Measurements from ENCODE around the gene CCDC59.
"Not testable (repeated sequence)": the region's sequence is repeated elsewhere in the genome, so short reads cannot be mapped to it uniquely, and the experiment has no call there.

CCDC59 gene, protein sequence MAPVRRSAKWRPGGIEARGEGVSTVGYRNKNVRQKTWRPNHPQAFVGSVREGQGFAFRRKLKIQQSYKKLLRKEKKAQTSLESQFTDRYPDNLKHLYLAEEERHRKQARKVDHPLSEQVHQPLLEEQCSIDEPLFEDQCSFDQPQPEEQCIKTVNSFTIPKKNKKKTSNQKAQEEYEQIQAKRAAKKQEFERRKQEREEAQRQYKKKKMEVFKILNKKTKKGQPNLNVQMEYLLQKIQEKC

DNA sequence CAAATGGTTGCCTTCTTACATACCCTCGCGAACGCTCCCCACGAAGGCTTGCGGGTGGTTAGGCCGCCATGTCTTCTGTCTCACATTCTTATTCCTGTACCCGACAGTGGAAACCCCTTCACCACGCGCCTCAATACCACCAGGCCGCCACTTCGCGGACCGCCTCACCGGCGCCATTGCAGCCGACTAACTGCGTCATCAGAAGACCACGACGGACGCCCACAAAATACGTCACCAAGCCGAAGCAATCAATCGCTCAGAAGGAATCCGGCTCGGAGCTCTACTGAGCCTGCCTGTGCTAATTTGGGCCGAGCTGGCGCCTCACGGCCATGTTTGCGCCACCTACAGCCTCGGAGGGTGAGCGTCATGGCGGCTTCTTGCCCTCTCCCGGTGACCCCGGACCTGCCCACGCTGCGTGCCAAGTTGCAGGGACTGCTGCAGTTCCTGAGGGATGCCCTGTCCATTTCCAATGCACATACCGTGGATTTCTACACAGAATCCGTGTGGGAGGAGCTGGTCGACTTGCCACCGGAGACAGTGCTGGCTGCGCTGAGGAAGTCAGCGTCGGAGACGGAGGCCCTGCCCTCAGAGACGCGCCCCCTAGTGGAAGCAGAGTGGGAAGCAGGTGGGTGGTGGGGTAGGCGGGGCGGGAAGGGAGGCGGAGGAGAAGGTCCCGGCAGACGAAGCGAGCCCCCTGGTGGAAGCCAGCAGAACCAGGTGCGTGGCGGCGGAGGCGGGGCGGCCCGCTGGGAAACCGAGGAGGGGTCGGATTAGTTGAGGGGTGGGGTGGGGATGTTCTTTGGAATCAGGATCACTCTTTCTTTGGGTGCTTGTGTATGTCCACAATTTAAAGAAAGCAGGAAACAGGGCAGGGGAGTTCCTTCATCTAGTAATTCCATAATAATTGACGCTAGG is at the start of gene CCDC59, which contains the start of gene METTL25:
Gene CCDC59, minus strand, starts transcription at position 188 of the 915 bp plus-strand sequence. Its CDS starts 11 bp downstream, at position 177.
Gene METTL25, plus strand, starts transcription at position 330 of the 915 bp plus-strand sequence. Its CDS starts 37 bp downstream, at position 367.
- DNase-seq (ENCODE audit: low spot score), result peak; percentile 98

GRCh38 chr12:82407481-82407880 is 49.3 kb upstream of the CCDC59 start:
- DNase-seq (ENCODE audit: low spot score), result no peak

DNA sequence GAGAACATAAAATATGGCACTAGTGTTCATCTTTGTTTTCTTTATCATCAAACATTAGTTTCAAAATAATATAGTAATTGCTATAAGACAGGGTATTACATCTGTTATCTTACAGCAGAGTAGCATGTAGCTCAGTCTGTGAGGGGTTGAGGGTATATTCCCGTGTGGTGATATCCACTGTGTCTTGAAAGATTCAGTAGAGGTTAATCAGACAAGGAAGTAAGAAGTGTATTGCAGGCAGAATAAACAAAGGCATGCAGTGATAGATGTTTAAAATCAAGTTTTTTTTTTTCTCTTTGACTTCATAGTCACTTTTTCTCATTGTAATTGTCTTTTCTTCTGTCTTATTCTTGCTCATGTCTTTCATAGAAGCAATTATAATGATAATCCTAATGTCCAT is 48.5 kb upstream of the CCDC59 start:
- no peak for DNase-seq (ENCODE audit: low spot score)

DNA sequence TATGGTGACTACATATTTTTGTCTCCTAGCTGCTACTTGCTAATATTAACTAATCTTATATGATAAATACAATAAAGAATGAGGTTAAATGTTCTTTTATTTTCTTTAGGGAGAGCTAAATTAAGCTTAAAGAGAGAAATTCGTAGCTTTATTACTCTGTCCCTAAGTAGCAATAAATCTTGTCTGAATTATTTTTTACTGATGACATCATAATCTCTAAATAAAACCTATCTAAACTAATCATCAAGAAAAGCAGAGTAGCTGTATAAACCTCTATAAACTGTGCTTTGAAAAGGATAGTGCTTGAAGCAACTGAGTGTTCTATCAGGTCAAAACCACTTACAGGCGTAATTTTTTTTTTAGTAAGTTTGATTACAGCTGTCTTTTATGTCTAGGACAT is 42.6 kb upstream of the CCDC59 start:
- no peak for DNase-seq (ENCODE audit: low spot score)

GRCh38 chr12:82398879-82399278 is 40.7 kb upstream of the CCDC59 start:
- DNase-seq (ENCODE audit: low spot score), result no peak

DNA sequence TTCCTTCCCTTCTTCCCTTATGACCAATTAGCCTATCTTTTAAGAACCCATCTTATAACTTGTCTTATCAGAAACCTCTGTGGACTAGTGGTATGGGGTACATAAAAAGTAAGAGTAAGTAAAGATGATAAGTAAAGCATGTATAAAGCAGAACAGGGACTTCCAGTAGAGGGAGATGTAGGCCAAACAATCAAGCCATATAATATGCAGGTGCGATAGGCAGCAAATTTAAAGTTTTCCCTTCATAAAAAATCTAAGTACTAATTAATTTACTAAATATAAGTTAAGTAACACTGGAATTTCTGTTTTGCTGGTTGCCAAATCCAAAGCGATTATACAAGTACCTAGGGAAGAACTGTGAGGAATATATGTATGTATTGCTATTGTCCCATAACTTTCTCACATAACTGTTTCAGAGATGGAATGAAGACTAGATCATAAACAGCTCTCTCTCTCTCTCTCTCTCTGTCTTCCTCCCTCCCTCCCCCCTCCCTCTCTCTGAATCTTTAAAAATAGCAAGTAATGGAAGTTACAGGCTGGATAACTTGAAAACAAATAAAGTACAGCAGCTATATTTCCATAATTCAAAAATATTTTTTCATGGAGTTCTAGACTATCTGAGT is 25.9 kb upstream of the CCDC59 start:
- DNase-seq (ENCODE audit: low spot score), result peak; percentile 55

DNA sequence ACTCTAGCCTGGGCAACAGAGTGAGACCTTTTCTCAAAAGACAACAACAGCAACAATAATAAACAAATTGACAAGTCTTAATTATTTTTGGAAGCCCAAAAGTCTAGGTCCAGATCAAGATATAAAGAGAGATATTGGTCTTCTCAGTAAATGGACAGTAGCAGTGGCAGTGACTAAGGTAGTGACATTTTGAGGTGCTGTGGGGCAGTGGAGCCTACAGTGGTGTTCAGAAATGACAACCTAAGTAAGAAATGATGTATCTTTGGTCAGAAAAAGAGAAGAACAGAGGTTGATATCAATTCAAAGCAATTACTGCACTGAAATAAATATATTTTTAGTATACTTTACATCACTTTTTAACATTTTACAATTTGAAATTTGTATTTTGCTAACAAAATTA is 20.8 kb upstream of the CCDC59 start:
- DNase-seq (ENCODE audit: low spot score), result no peak

DNA sequence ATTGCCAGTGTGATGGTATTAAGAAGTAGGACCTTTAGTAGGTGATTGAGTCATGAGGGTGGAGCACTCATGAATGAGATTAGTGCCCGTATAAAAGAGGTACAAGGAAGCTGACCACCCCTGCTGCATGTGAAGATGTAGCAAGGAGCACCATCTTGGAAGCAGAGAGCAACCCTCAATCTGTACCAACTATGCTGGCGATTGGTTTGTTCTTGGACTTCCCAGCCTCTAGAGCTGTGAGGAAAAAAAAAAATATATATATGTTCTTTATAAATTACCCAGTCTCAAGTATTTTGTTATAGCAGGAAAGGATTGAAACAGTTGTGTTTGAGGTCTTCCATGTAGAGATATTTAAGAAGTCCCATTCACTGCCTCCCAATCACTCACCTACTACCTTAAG is 17.0 kb upstream of the CCDC59 start:
- no peak for DNase-seq (ENCODE audit: low spot score)

- no peak for DNase-seq (ENCODE audit: low spot score)
These were observed 8.0 kb upstream of the CCDC59 start for GRCh38 chr12:82366197-82366596.

DNA sequence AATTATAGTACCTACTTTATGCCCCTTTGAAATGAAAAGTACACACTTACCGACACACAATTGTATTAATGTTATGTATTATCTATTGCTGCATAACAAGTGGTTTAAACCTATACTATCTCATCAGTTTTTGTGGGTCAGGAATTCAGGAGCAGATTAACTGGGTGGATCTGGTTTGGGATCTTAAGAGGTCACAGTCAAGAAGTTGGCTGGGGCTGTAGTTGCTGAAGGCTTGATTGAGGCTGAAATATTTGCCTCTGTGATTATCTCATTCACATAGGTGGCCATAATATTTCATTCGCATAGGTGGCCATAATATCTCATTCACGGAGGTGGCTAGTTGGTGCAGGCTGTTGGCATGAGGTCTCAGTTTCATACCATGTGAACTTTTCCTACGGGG is 5.8 kb upstream of the CCDC59 start:
- no peak for DNase-seq (ENCODE audit: low spot score)

GRCh38 chr12:82361461-82361915 is 3.3 kb upstream of the CCDC59 start:
- DNase-seq (ENCODE audit: low spot score), result no peak

- DNase-seq (ENCODE audit: low spot score), result not testable (repeated sequence)
These were observed 2.6 kb upstream of the CCDC59 start for GRCh38 chr12:82360834-82361233.

DNA sequence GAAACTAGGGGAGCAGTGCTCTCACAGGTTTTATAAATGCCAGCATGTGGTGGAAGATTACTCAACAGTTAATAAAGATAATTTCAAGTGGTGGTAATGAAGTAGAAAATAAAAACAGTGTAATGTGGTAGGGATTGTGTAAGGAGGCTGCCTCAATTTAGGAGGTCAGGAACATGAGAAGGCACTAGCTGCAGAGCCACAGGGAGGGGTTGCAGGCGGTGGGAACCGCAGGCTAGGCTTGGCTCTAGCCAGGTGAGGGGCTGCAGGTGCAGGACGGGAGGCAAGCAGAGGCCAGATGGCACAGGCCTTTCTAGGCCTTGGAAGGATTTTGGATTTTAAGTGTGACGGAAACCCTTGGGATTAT is 910 bp upstream of the CCDC59 start:
- peak; percentile 11 for DNase-seq (ENCODE audit: low spot score)

- DNase-seq (ENCODE audit: low spot score), result peak; percentile 49
These were observed 365 bp downstream of the CCDC59 start for GRCh38 chr12:82357845-82358199.

GRCh38 chr12:82357340-82357739 is 847 bp downstream of the CCDC59 start:
- DNase-seq (ENCODE audit: low spot score), result peak; percentile 25

DNA sequence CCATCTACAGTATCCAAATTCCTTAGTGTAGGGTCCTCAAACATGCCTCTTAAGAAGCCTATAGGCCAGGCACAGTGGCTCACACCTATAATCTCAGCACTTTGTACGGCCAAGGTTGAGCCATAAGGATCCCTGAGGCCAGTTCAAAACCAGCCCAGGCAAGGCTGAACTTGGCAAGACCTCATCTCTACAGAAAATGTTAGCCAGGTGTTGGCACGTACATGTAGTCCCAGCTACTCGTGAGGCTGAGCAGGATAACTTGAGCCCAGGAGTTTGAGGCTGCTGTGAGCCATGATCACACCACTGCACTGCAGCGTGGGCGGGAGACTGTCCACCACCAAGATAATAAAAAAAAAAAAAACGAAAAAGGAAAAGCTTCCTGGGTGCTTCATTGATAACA is 6.8 kb downstream of the CCDC59 start:
- DNase-seq (ENCODE audit: low spot score), result no peak

DNA sequence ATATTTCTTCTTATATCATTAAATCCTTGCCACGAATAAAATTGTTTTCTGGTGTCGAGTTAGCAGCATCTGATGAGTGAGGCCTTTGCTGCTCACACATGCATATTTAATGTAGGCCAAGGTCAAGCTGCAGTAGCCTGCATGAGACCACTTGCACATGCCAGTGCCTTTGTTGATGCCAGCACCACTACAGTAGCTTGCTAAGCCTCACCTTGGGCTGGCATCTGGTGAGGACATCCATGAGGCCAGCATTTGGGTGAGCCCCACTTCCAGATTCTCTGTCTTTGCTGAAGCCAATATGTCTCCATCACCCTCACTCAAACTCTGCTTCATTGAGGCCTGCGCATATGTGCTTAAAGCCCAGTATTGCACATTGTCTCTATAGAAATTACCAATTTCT is 8.0 kb downstream of the CCDC59 start:
- DNase-seq (ENCODE audit: low spot score), result no peak

GRCh38 chr12:82329508-82329907 is 28.7 kb downstream of the CCDC59 start:
- no peak for DNase-seq (ENCODE audit: low spot score)

DNA sequence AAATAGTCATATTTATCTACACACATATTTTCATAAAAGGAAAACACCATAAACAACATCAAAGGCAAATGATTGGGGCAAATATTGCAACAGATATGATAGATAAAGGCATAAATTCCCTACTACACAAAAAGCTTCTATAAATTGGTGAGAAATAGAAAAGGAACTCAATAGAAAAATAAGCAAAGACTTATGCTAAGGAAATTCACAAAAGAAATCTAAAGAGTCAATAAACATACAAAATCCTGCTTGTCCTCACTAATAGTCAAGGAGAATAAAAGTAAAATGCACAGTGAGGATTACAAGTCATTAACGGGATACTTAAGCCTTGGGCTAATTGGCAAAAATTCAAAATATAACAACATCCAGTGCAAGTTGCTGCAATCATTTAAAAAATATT is 30.3 kb downstream of the CCDC59 start:
- no peak for DNase-seq (ENCODE audit: low spot score)

DNA sequence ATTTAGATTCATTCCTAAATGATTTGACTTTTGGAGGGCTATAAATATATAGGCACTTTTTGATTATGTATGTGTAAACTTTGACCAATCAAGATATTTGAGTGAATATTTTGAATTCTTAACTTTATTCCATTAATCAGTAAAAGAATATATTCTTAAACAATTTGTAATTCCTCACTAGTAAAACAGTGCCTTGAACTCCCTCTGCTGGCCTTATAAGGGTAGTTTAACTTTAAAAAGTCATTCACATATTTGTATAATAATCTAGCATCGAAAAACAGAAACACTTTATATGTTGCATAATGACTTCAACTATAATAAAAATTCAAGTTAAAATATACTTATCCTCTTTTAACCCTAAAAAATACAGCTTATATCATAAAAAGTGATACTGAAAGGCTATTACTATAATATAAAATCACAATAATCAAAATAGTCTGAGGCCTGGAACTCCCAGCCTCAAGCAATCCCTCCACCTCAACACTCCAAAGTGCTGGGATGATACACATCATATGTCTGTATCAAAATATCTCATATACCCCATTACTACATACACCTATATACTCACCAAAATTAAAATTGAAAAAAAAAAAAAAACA is 31.2 kb downstream of the CCDC59 start:
- peak; percentile 48 for DNase-seq (ENCODE audit: low spot score)

DNA sequence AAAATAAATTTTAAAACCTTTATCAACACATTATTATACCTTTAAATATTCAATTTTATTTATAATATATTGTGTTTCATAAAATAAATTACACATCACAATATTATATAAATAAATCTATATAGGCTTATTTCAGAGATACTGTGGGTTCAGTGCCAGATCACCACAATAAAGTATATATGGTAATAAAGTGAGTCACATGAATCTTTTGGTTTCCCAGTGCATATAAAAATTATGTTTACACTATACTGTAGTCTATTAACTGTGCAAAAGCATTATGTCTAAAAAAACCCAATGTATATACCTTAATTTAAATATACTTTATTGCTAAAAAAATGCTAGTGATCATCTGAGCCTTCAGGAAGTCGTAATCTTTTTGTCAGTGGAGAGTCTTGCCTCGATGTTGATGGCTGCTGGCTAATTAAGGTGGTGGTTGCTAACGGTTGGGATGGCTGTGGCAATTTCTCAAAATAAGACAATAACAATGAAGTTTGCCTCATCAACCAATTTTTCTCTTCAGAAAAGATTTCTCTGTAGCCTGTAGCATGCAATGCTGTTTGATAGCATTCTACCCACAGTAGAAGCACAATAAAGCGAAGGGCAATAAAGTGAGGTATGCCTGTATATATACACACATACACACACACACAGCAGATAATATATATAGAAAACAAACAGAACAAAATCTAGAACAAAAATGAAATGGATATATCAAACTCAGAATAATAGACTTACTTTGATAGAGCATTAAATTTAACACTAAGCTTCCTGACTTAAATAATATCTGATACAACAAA is 32.4 kb downstream of the CCDC59 start:
- DNase-seq (ENCODE audit: low spot score), result no peak

GRCh38 chr12:82319276-82319675 is 38.9 kb downstream of the CCDC59 start:
- DNase-seq (ENCODE audit: low spot score), result no peak

All from RKO (cell line).